Stomach (tissue), 9 donors: Measurements from ENCODE around the gene MTHFD2L. TPM values are rescaled to one million over a fixed set of nuclear protein-coding genes. Genes with fewer than 3 reads are reported as not detected.
"Not testable (repeated sequence)": the region's sequence is repeated elsewhere in the genome, so short reads cannot be mapped to it uniquely, and the experiment has no call there.

Experiments
- DNase-seq, 2 donors: peaks; one replicate each; pipeline versions ENCODE4 v3.0.0 to v3.0.0-alpha.2; 2013 to 2019
- H3K27ac ChIP-seq, 5 donors: fragments of 200-600 bp in 4 of 5; sonication (generic) in 4 of 5; one replicate each; pipeline ENCODE4 v1.5.1; 2013 to 2019; ENCODE audit warnings: mild to moderate bottlenecking in 1 of 5, moderate library complexity in 1 of 5
- H3K27me3 ChIP-seq, 3 donors: fragments of 200-600 bp; sonication (generic); one replicate each; pipeline ENCODE4 v1.5.1; 2017 to 2019; ENCODE audit warnings: mixed run types in 1 of 3
- H3K36me3 ChIP-seq, 4 donors: fragments of 200-600 bp; sonication (generic); 1 replicate in 3 of 4; 2 replicates in 1 of 4; pipeline ENCODE4 v1.5.1; 2016 to 2019
- H3K4me1 ChIP-seq, 4 donors: fragments of 200-600 bp; sonication (generic); one replicate each; pipeline ENCODE4 v1.5.1; 2016 to 2019
- H3K4me3 ChIP-seq, 4 donors: fragments of 200-600 bp; sonication (generic) in 3 of 4; one replicate each; pipeline ENCODE4 v1.5.1; 2016 to 2019; ENCODE audit warnings: mild to moderate bottlenecking in 1 of 4
- H3K9me3 ChIP-seq, 4 donors: fragments of 200-600 bp; sonication (generic); one replicate each; pipeline ENCODE4 v1.5.1; 2016 to 2019
- CTCF ChIP-seq, 7 experiments: fragments of 450-650 bp in 4 of 7; fragments of 200-600 bp in 3 of 7; sonication (generic) in 3 of 7; IDR thresholded peaks; one replicate each; pipeline ENCODE4 v1.5.1; 2016 to 2019; ENCODE audit warnings: antibody characterized with exemption in 7 of 7, control low read depth in 2 of 7, mild to moderate bottlenecking in 1 of 7
- EP300 ChIP-seq: sonication (generic); formaldehyde crosslinking; IDR thresholded peaks from one replicate; pipeline ENCODE4 v1.6.1; 2017; ENCODE audit warnings: antibody characterized with exemption
- POLR2A ChIP-seq, 4 donors: fragments of 450-650 bp; IDR thresholded peaks; one replicate each; pipeline ENCODE4 v1.6.1; 2016; ENCODE audit warnings: antibody characterized with exemption in 4 of 4, control low read depth in 2 of 4, mild to moderate bottlenecking in 1 of 4, moderate library complexity in 1 of 4
- POLR2AphosphoS5 ChIP-seq, 3 donors: sonication (generic); formaldehyde crosslinking; IDR thresholded peaks; one replicate each; pipeline ENCODE4 v1.6.1; 2016; ENCODE audit warnings: antibody characterized with exemption in 3 of 3
- WGBS, 5 donors: extraction: QIAGEN DNeasy Blood & Tissue Kit in 3 of 5; methylation state at CpG; one replicate each; pipeline versions ENCODE4 v1.1.5 to v1.1.7; 2013 to 2018; 5-methylcytosine and 5-hydroxymethylcytosine counted together
- intact Hi-C: fragments of 100-400 bp; cut with DNase I; formaldehyde crosslinking; loops from one replicate; pipeline ENCODE4 v1.15.1; 2023; ENCODE audit warnings: low total_unique reads
- polyA plus RNA-seq, 3 donors: library from polyadenylated mRNA; stranded (reverse); fragments of 200-250 nt; gene quantifications; one replicate each; pipeline ENCODE4 v1.2.3, GENCODE V29; 2013
- total RNA-seq, 5 donors: library from RNA; depleted of rRNA; stranded (reverse); fragments of >200 nt; gene quantifications; one replicate each; pipeline versions ENCODE4 v1.1.0 to v1.2.3, GENCODE V29; 2014 to 2016
- donor health status: healthy with polysubstance abuse.
- donor health status: Bipolar disorder and iron deficiency.
- donor health status: healthy.

The MTHFD2L gene
- total and polyA plus RNA-seq, 8 donors: 1.4 to 34.1 (median 8.2) TPM

GRCh38 chr4:74338792-74339333 lies 180.9 kb downstream of the MTHFD2L start:
- Histone ChIP-seq H3K27ac (no peak overlapping the region), H3K27me3 (no peaks in the 10 kb centered on the region), H3K4me1 (no peaks in the 10 kb centered on the region), H3K36me3 (no peaks in the 10 kb centered on the region), H3K9me3 (peaks cover 5 to 13% (median 6%) of the 10 kb centered on the region in 4 donors), H3K4me3 (no peak overlapping the region)
- no peak for DNase-seq
- 63 to 83% (median 76%) methylated on average over 4 of the region's 4 CpGs for WGBS, 5 donors
- intact Hi-C loops: no loop called here
- no peak for TF ChIP-seq EP300
- no peak for TF ChIP-seq POLR2AphosphoS5 (IDR thresholded peaks at IDR 0.05)
- no peak for TF ChIP-seq CTCF (IDR thresholded peaks at IDR 0.05)
- TF ChIP-seq POLR2A (IDR thresholded peaks at IDR 0.05): no peak

GRCh38 chr4:74339501-74339900 lies 181.6 kb downstream of the MTHFD2L start:
- Histone ChIP-seq H3K4me1 (no peaks in the 10 kb centered on the region), H3K27ac (no peak overlapping the region), H3K9me3 (peaks cover 9 to 20% (median 12%) of the 10 kb centered on the region in 4 donors), H3K27me3 (no peaks in the 10 kb centered on the region), H3K4me3 (no peak overlapping the region), H3K36me3 (no peaks in the 10 kb centered on the region)
- DNase-seq: no peak
- TF ChIP-seq POLR2AphosphoS5 (IDR thresholded peaks at IDR 0.05) (no peak), POLR2A (IDR thresholded peaks at IDR 0.05) (no peak), CTCF (IDR thresholded peaks at IDR 0.05) (no peak), EP300 (no peak)
- intact Hi-C loops: no loop called here

DNA sequence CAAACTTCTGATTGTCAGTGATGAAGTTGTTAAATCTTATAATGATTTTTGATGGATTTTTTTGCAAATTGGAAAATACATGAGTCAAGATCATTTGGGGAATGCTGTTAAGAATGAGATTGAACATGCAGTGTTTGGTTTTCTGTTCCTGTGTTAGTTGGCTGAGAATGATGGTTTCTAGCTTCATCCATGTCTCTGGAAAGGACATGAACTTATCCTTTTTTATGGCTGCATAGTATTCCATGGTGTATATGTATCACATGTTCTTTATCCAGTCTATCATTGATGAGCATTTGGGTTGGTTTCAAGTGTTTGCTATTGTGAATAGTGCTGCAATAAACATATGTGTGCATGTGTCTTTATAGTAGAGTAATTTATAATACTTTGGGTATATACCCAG lies 182.5 kb downstream of the MTHFD2L start:
- DNase-seq, H3K27ac ChIP-seq, intact Hi-C loops, H3K4me3 ChIP-seq, H3K27me3 ChIP-seq, H3K36me3 ChIP-seq, H3K4me1 ChIP-seq: not testable (repeated sequence)
- H3K9me3 ChIP-seq: peaks cover 9 to 22% (median 18%) of the 10 kb centered on the region in 4 donors

DNA sequence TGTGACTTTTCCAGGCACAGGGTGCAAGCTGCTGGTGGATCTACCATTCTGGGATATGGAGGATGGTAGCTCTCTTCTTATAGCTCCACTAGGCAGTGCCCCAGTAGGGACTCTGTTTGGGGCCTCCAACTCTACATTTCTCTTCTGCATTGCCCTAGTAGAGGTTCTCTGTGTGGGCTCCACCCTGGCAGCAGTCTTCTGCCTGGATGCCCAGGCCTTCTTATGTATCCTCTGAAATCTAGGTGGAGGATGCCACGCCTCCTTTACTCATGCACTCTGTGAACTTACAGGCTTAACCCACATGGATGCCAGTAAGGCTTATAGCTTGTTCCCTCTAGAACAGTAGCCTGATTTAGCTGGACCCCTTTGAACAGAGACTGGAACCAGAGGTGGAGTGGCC lies 186.1 kb downstream of the MTHFD2L start:
- H3K27me3 ChIP-seq: no peaks in the 10 kb centered on the region
- no peaks in the 10 kb centered on the region for H3K4me1 ChIP-seq
- DNase-seq: no peak
- intact Hi-C loops: no loop called here
- no peak overlapping the region for H3K4me3 ChIP-seq
- TF ChIP-seq POLR2A (IDR thresholded peaks at IDR 0.05) (no peak), EP300 (no peak), POLR2AphosphoS5 (IDR thresholded peaks at IDR 0.05) (no peak), CTCF (IDR thresholded peaks at IDR 0.05) (no peak)
- peaks cover 9 to 23% (median 18%) of the 10 kb centered on the region in 4 donors for H3K9me3 ChIP-seq
- 26 to 100% (median 70%) methylated on average over 1 of the region's 1 CpG for WGBS, 5 donors
- no peaks in the 10 kb centered on the region for H3K36me3 ChIP-seq
- no peak overlapping the region for H3K27ac ChIP-seq

Other genes with a start within 250 kb of the MTHFD2L start
- gene PF4, start 176.1 kb upstream of the MTHFD2L start, total RNA-seq: 1 to 10 TPM in 2 of 5 donors, not detected in 3; 1.4 to 5.8 TPM
- 1 to 10 TPM in 2 of 3 donors, not detected in 1; 2.4 to 3.9 TPM for gene PF4, start 176.1 kb upstream of the MTHFD2L start, polyA plus RNA-seq
- gene PPBP, start 169.9 kb upstream of the MTHFD2L start, total RNA-seq: 1 to 10 TPM in 1 of 5 donors, not detected in 4; 6.6 TPM
- gene PPBP, start 169.9 kb upstream of the MTHFD2L start, polyA plus RNA-seq: 1 to 10 TPM in 1 of 3 donors, not detected in 2; 2.4 TPM
- gene CXCL5, start 159.4 kb upstream of the MTHFD2L start, total RNA-seq: 10 to 100 TPM in 2 of 5 donors, 1 to 10 TPM in 2, not detected in 1; 1.3 to 40.1 (median 13.4) TPM
- gene CXCL5, start 159.4 kb upstream of the MTHFD2L start, polyA plus RNA-seq: 10 to 100 TPM in 1 of 3 donors, 1 to 10 TPM in 1, not detected in 1; 4.9 to 21.2 TPM
- 10 to 100 TPM in 2 of 5 donors, 1 to 10 TPM in 2, not detected in 1; 3.5 to 94.6 (median 25.2) TPM for gene CXCL3, start 119.4 kb upstream of the MTHFD2L start, total RNA-seq
- 10 to 100 TPM in 2 of 3 donors, 1 to 10 TPM in 1; 2.7 to 39.7 (median 18.5) TPM for gene CXCL3, start 119.4 kb upstream of the MTHFD2L start, polyA plus RNA-seq
- 100 to 1,000 TPM in 3 of 5 donors, 1 to 10 TPM in 1, not detected in 1; 5.1 to 388 (median 191) TPM for gene CXCL2, start 58.9 kb upstream of the MTHFD2L start, total RNA-seq
- 100 to 1,000 TPM in 1 of 3 donors, 10 to 100 TPM in 1, 1 to 10 TPM in 1; 8.7 to 117 (median 46.4) TPM for gene CXCL2, start 58.9 kb upstream of the MTHFD2L start, polyA plus RNA-seq
- gene EPGN, start 150.4 kb downstream of the MTHFD2L start, total RNA-seq: under 1 TPM in 2 of 5 donors, not detected in 3; 0.73 to 0.87 TPM
- 1 to 10 TPM in 1 of 3 donors, not detected in 2; 1.8 TPM for gene EPGN, start 150.4 kb downstream of the MTHFD2L start, polyA plus RNA-seq
- 1 to 10 TPM in 1 of 5 donors, not detected in 4; 1.8 TPM for gene EREG, start 207.0 kb downstream of the MTHFD2L start, total RNA-seq
- gene EREG, start 207.0 kb downstream of the MTHFD2L start, polyA plus RNA-seq: under 1 TPM in 2 of 3 donors, not detected in 1; 0.62 to 0.73 TPM